Measurements from ENCODE around the gene RFX2.

Gene RFX2

DNA sequence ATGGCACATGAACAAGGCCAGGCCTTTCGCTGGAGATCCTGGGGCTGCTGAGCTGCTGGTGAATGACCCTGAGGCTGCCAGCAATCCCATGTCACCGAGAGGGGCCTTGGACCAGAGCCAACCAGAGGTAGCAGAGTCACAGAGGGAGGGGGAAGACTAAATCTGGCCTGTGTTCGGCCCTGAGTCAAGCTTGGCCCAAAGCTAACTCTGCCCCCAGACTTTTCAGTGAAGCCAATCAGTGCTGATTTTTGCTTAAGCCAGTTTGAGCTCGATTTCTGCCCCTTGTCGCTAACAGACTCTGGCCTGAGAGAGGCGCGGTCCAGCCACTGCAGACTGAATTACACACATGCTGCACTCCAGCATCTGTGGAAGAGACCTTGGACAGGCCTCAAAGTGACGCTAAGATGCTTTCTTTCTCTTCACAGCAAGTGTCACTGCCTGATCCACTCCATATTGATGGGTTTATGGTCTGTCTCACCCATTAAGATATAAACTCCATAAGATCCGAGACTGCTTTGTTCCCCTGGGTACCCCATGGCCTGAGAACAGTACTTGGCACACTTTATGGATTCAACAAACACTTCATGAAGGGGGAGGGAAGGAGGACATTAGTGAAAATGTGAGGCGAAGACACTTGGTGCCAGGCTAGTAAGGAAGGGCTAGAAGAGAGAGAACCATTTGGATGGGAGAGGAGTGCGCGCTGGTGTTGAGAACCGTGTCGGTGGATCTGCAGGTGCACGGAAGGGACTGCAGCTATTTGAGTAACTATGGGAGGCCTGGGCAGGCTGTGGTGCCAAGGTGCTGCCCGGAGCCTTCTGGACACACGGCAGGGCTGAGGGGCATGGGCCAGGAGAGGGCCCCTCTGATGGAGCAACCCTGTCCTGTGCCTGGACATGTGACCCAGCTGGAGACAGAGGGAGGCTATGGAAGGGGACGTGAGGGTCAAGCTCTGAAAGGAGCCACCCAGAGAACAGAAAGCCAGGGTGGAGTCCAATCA, 150.0 kb downstream of the RFX2 start:
- no peaks in the 10 kb centered on the region for H3K27me3 ChIP-seq (replicated peaks; ENCODE audit: control insufficient read depth, insufficient read depth, low read length)
- H3K36me3 ChIP-seq (ENCODE audit: control insufficient read depth, insufficient read depth, low read length), result peaks cover 4% of the 10 kb centered on the region
- no peak for DNase-seq (ENCODE audit: extremely low read depth, insufficient read length)
- TF ChIP-seq, protein P1, sequence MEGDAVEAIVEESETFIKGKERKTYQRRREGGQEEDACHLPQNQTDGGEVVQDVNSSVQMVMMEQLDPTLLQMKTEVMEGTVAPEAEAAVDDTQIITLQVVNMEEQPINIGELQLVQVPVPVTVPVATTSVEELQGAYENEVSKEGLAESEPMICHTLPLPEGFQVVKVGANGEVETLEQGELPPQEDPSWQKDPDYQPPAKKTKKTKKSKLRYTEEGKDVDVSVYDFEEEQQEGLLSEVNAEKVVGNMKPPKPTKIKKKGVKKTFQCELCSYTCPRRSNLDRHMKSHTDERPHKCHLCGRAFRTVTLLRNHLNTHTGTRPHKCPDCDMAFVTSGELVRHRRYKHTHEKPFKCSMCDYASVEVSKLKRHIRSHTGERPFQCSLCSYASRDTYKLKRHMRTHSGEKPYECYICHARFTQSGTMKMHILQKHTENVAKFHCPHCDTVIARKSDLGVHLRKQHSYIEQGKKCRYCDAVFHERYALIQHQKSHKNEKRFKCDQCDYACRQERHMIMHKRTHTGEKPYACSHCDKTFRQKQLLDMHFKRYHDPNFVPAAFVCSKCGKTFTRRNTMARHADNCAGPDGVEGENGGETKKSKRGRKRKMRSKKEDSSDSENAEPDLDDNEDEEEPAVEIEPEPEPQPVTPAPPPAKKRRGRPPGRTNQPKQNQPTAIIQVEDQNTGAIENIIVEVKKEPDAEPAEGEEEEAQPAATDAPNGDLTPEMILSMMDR (IDR thresholded peaks at IDR 0.05; ENCODE audit: insufficient read depth, low read length, poor library complexity, severe bottlenecking), result no peak
- H3K4me3 ChIP-seq (replicated peaks; ENCODE audit: low read depth, low read length), result no peak overlapping the region

DNA sequence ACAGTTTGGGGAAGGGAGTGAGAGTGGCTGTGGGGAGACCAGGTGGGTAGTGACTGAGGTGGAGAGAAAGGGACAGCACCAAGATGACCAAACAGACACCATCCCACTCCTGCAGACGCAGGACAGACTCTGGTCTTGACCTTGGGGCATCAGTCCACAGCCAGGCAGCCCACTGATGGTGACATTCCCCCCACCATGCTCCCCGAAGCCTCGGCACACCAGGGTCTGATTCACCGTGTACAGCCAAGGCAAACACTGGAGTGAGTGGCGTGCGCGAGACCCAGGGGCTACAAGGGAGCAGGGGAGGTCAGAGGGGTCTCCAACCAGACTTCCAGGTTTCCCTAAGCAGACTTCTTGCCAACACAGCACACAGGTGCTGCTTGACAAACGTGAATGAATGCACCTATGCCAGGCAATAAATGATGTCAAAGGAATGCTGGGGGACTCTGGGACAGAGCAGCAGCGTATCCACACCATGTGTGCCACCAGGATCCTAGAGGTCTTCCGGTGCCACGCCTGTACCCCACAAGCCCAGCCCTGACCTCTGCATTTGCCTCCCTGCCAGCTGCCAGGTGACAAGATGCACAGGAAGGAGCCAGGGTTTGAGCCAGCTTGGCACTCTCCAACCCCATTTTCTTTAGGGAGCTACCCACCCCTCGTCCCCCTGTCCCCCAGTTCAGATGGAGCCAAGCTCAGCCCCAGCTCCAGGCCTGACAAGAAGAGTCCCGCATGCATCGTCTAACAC, 150.9 kb downstream of the RFX2 start:
- TF ChIP-seq, protein P1 (IDR thresholded peaks at IDR 0.05; ENCODE audit: insufficient read depth, low read length, poor library complexity, severe bottlenecking), result no peak
- H3K4me3 ChIP-seq (replicated peaks; ENCODE audit: low read depth, low read length), result no peak overlapping the region
- no peak for DNase-seq (ENCODE audit: extremely low read depth, insufficient read length)
- H3K27me3 ChIP-seq (replicated peaks; ENCODE audit: control insufficient read depth, insufficient read depth, low read length), result no peaks in the 10 kb centered on the region
- H3K36me3 ChIP-seq (ENCODE audit: control insufficient read depth, insufficient read depth, low read length), result peaks cover 2% of the 10 kb centered on the region

DNA sequence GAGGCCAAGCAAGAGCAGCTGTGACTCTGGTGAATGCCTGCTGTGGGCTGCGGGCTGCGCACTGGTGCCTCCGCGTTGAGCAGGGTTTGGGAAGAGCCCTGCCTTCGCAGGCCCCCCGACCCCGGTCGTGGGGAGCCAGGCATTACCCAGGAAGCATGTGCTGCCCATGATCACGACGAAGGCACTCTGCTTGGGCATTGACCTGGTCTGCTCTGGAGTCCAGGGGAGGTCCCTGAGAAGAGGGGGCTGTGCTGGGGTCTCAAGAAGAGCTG, 151.5 kb downstream of the RFX2 start:
- H3K27me3 ChIP-seq (replicated peaks; ENCODE audit: control insufficient read depth, insufficient read depth, low read length), result no peaks in the 10 kb centered on the region
- H3K36me3 ChIP-seq (ENCODE audit: control insufficient read depth, insufficient read depth, low read length), result peaks cover 2% of the 10 kb centered on the region
- DNase-seq (ENCODE audit: extremely low read depth, insufficient read length), result no peak
- TF ChIP-seq, protein P1 (IDR thresholded peaks at IDR 0.05; ENCODE audit: insufficient read depth, low read length, poor library complexity, severe bottlenecking), result no peak
- H3K4me3 ChIP-seq (replicated peaks; ENCODE audit: low read depth, low read length), result no peak overlapping the region

DNA sequence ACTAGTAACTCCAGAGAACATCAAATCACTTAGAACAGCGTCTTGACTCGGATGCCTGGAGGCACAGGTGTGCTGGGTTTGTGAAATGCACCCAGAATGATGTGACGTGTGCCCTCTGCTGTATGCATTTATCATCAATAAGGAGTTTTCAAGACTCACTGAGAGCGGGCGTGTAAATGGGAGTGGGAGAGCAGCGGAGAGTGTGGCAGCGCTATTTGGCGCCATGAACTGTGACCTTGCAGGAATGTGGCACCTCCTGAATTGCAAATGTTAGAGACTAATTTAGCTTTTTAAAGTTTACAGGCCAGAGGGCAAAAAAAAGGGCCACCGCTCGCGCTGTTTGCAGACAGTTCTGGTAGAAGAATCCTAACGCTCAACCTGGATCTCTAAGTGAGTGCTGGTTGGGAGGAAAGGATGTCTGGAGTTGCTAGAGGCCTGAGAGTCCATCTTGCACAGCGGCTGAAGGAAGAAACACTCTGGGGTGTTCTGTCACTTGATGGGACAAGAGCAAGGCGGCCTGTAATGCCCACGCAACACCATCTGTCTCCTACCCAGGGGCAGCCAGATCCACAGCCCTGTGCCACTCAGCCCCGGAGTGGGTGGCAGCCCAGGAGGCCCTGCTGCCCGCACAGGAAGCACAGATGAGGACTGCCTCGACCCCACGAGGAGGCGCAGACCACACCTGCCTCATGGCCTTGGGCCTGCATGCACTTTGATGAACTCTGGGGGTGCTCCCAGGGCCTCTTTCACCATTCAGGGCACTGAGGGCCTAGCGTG, 152.0 kb downstream of the RFX2 start:
- DNase-seq (ENCODE audit: extremely low read depth, insufficient read length), result no peak
- Histone ChIP-seq H3K27me3 (replicated peaks; ENCODE audit: control insufficient read depth, insufficient read depth, low read length) (no peaks in the 10 kb centered on the region), H3K36me3 (ENCODE audit: control insufficient read depth, insufficient read depth, low read length) (peaks cover 2% of the 10 kb centered on the region), H3K4me3 (replicated peaks; ENCODE audit: low read depth, low read length) (no peak overlapping the region)
- TF ChIP-seq, protein P1 (IDR thresholded peaks at IDR 0.05; ENCODE audit: insufficient read depth, low read length, poor library complexity, severe bottlenecking), result no peak

DNA sequence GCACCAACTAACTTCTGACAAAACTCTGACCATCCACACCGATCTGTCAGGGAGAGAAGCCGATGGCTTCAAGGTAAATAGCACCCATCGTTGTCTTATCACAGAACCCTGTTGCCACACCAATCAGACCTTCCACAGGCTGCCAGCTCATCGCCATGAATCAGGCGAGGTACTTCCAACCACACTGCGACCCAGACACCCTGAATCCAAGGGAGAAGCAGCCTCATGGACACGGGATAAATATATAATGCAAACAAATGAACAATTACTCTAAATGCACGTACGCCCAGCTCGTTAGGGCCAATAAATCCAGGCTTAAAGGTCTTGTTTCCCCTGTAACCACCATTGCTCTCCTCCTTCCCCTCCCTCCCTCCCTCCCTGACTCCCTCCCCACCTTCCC, 153.1 kb downstream of the RFX2 start:
- Histone ChIP-seq H3K27me3 (replicated peaks; ENCODE audit: control insufficient read depth, insufficient read depth, low read length) (no peaks in the 10 kb centered on the region), H3K36me3 (ENCODE audit: control insufficient read depth, insufficient read depth, low read length) (peaks cover 2% of the 10 kb centered on the region), H3K4me3 (replicated peaks; ENCODE audit: low read depth, low read length) (no peak overlapping the region)
- TF ChIP-seq, protein P1 (IDR thresholded peaks at IDR 0.05; ENCODE audit: insufficient read depth, low read length, poor library complexity, severe bottlenecking), result no peak
- no peak for DNase-seq (ENCODE audit: extremely low read depth, insufficient read length)
